Measurements from ENCODE around the gene VCPKMT. TPM values are rescaled to one million over a fixed set of nuclear protein-coding genes. Genes with fewer than 3 reads are reported as not detected.

Gene VCPKMT
- total and polyA plus RNA-seq, 9 of the 15 experiments (the other 6 are each of a cell fraction or from before 2014, with no cell fraction given), result 2.7 to 7.8 (median 6.3) TPM

GRCh38 chr14:50116181-50116956, at the start of gene VCPKMT (continued):
- TF ChIP-seq HES1 (IDR thresholded peaks at IDR 0.05; ENCODE audit: low read depth) (no peak), SIN3A (IDR thresholded peaks at IDR 0.05; ENCODE audit: borderline replicate concordance in 2 of 2, control insufficient read depth in 1 of 2, low read depth in 2 of 2, low read length in 2 of 2) (peak; percentile 60 to 75; a peak in 2 of 4 replicates), SAP30 (IDR thresholded peaks at IDR 0.05; ENCODE audit: borderline replicate concordance, insufficient read depth, low read depth, low read length, poor library complexity, severe bottlenecking) (peak; percentile 61), PHF8 (IDR thresholded peaks at IDR 0.05; ENCODE audit: borderline replicate concordance, low read length) (peak; percentile 84; the same call in 1 of the 2 replicates), PKNOX1 (IDR thresholded peaks at IDR 0.05) (peak; percentile 39), HDAC2 (IDR thresholded peaks at IDR 0.05) (peak; percentile 31; the same call in 1 of the 2 replicates), BRCA1 (IDR thresholded peaks at IDR 0.05) (no peak), BRCA1 (CRISPR knock-in tag; IDR thresholded peaks at IDR 0.05) (no peak), KLF6 (CRISPR knock-in tag; IDR thresholded peaks at IDR 0.05; ENCODE audit: borderline replicate concordance) (peak; percentile 69; the same call in 1 of the 2 replicates), MTA3 (IDR thresholded peaks at IDR 0.05; ENCODE audit: borderline replicate concordance) (peak; percentile 68; the same call in 1 of the 2 replicates), PYGO2 (tag; IDR thresholded peaks at IDR 0.05) (no peak), HNRNPL (IDR thresholded peaks at IDR 0.05; ENCODE audit: low read depth, low read length) (0 out of 2 replicates have a peak, but pooled peaks have one; percentile 30), ZBTB12 (CRISPR knock-in tag; IDR thresholded peaks at IDR 0.05) (peak; percentile 94), YY1 (IDR thresholded peaks at IDR 0.05; ENCODE audit: borderline replicate concordance in 1 of 3, control insufficient read depth in 1 of 3, extremely low read depth in 1 of 3, insufficient read depth in 3 of 3, insufficient read length in 1 of 3, insufficient replicate concordance in 2 of 3, low read depth in 1 of 3, low read length in 2 of 3) (peak; percentile 87 to 98 (median 96)), ARID1B (IDR thresholded peaks at IDR 0.05) (0 out of 2 replicates have a peak, but pooled peaks have one; percentile 29), XRCC5 (IDR thresholded peaks at IDR 0.05; ENCODE audit: low read depth, low read length) (0 out of 2 replicates have a peak, but pooled peaks have one; percentile 28), POLR2AphosphoS2 (IDR thresholded peaks at IDR 0.05; ENCODE audit: low read length) (peak; percentile 74; the same call in 1 of the 2 replicates), ETV5 (CRISPR knock-in tag; IDR thresholded peaks at IDR 0.05; ENCODE audit: low read depth) (peak; percentile 78)
- TF ChIP-seq, protein P1, sequence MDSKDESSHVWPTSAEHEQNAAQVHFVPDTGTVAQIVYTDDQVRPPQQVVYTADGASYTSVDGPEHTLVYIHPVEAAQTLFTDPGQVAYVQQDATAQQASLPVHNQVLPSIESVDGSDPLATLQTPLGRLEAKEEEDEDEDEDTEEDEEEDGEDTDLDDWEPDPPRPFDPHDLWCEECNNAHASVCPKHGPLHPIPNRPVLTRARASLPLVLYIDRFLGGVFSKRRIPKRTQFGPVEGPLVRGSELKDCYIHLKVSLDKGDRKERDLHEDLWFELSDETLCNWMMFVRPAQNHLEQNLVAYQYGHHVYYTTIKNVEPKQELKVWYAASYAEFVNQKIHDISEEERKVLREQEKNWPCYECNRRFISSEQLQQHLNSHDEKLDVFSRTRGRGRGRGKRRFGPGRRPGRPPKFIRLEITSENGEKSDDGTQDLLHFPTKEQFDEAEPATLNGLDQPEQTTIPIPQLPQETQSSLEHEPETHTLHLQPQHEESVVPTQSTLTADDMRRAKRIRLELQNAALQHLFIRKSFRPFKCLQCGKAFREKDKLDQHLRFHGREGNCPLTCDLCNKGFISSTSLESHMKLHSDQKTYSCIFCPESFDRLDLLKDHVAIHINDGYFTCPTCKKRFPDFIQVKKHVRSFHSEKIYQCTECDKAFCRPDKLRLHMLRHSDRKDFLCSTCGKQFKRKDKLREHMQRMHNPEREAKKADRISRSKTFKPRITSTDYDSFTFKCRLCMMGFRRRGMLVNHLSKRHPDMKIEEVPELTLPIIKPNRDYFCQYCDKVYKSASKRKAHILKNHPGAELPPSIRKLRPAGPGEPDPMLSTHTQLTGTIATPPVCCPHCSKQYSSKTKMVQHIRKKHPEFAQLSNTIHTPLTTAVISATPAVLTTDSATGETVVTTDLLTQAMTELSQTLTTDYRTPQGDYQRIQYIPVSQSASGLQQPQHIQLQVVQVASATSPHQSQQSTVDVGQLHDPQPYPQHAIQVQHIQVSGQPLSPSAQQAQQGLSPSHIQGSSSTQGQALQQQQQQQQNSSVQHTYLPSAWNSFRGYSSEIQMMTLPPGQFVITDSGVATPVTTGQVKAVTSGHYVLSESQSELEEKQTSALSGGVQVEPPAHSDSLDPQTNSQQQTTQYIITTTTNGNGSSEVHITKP (IDR thresholded peaks at IDR 0.05; ENCODE audit: partially characterized antibody), result no peak

Data from K562 (cell line).